Right renal cortex interstitium (tissue), 3 donors: ENCODE measurements around the gene PAXX. TPM values are rescaled to one million over a fixed set of nuclear protein-coding genes. Genes with fewer than 3 reads are reported as not detected.
"Not testable (repeated sequence)": the region's sequence is repeated elsewhere in the genome, so short reads cannot be mapped to it uniquely, and the experiment has no call there.

Source experiments
- DNase-seq, 3 donors: peaks; one replicate each; pipeline ENCODE4 v3.0.0-alpha.2; 2013; ENCODE audit warnings: low read depth in 3 of 3, low spot score in 2 of 3
- polyA plus RNA-seq, 3 donors: library from polyadenylated mRNA; unstranded; fragments of 120-200 nt; gene quantifications; one replicate each; pipeline ENCODE4 v1.2.1, GENCODE V29; 2013; ENCODE audit not compliant: insufficient read length in 3 of 3

The PAXX gene
- polyA plus RNA-seq, 3 donors, result 22.3 to 27.0 (median 24.4) TPM

GRCh38 chr9:136997830-136998234 lies 5.6 kb downstream of the PAXX start:
- DNase-seq, result no peak

- DNase-seq, result no peak
Observed at GRCh38 chr9:137000177-137000930, 8.1 kb downstream of the PAXX start.

GRCh38 chr9:137001857-137002645 lies 9.8 kb downstream of the PAXX start:
- DNase-seq, result no peak

GRCh38 chr9:137002646-137003041 lies 10.4 kb downstream of the PAXX start:
- DNase-seq, result no peak

- not testable (repeated sequence) for DNase-seq
Observed at GRCh38 chr9:137004285-137004684, 12.1 kb downstream of the PAXX start.

- no peak for DNase-seq
Observed at GRCh38 chr9:137006116-137007003, 14.1 kb downstream of the PAXX start.

- DNase-seq, result no peak
Observed at GRCh38 chr9:137007108-137007815, 15.0 kb downstream of the PAXX start.

GRCh38 chr9:137007816-137008270 lies 15.6 kb downstream of the PAXX start:
- no peak for DNase-seq

- DNase-seq, result no peak
Observed at GRCh38 chr9:137008312-137008711, 16.1 kb downstream of the PAXX start.

- DNase-seq, result no peak
Observed at GRCh38 chr9:137009217-137009616, 17.0 kb downstream of the PAXX start.

GRCh38 chr9:137009938-137010732 lies 17.9 kb downstream of the PAXX start:
- DNase-seq, result no peak

GRCh38 chr9:137011156-137011555 lies 18.9 kb downstream of the PAXX start:
- no peak for DNase-seq

GRCh38 chr9:137011907-137012675 lies 19.9 kb downstream of the PAXX start:
- DNase-seq, result no peak

GRCh38 chr9:137012694-137013570 lies 20.7 kb downstream of the PAXX start:
- DNase-seq, result no peak

GRCh38 chr9:137013571-137013940 lies 21.3 kb downstream of the PAXX start:
- no peak for DNase-seq

- DNase-seq, result no peak
Observed at GRCh38 chr9:137014166-137014565, 21.9 kb downstream of the PAXX start.

GRCh38 chr9:137014776-137015539 lies 22.7 kb downstream of the PAXX start:
- no peak for DNase-seq
